HL-60 (cell line): ENCODE results near the gene UST.

ENCODE experiments used
- DNase-seq, 2 experiments: peaks; one replicate each; pipeline ENCODE4 v3.0.0-alpha.2; 2010 to 2020; ENCODE audit warnings: low read depth in 1 of 2, low spot score in 1 of 2
- H3K27ac ChIP-seq: fragments of 250-450 bp; sonication (Bioruptor Pico); replicated peaks from 2 replicates; pipeline ENCODE4 v1.5.1; 2020; ENCODE audit warnings: mild to moderate bottlenecking, moderate library complexity
- H3K27me3 ChIP-seq: fragments of 250-450 bp; sonication (Bioruptor Pico); 2 replicates; pipeline ENCODE4 v1.5.1; 2021; ENCODE audit warnings: mild to moderate bottlenecking, moderate library complexity; ENCODE audit not compliant: insufficient read depth, poor library complexity, severe bottlenecking
- H3K4me3 ChIP-seq: replicated peaks from 2 replicates; pipeline ENCODE4 v1.5.1; 2011; ENCODE audit warnings: mild to moderate bottlenecking, control low read depth, low read length; ENCODE audit not compliant: insufficient read depth
- GABPA ChIP-seq: IDR thresholded peaks from 2 replicates; pipeline ENCODE4 v1.6.1; 2012; ENCODE audit warnings: low read depth
- POLR2AphosphoS5 ChIP-seq: IDR thresholded peaks from 2 replicates; pipeline ENCODE4 v1.6.1; 2012; ENCODE audit warnings: low read depth
- REST ChIP-seq: IDR thresholded peaks from 2 replicates; pipeline ENCODE4 v1.6.1; 2012; ENCODE audit warnings: low read depth; ENCODE audit not compliant: insufficient replicate concordance
- SPI1 ChIP-seq: IDR thresholded peaks from 2 replicates; pipeline ENCODE4 v1.6.1; 2012; ENCODE audit warnings: low read depth, mild to moderate bottlenecking, borderline replicate concordance
- TF ChIP-seq, protein P1 (sequence below): IDR thresholded peaks from one replicate; pipeline ENCODE4 v1.5.1; 2011; ENCODE audit warnings: low read length, control low read depth, inconsistent platforms; ENCODE audit not compliant: insufficient read depth

Gene UST

GRCh38 chr6:148892247-148892646, 145.4 kb downstream of the UST start:
- no peak for TF ChIP-seq SPI1
- Histone ChIP-seq H3K4me3 (no peak overlapping the region), H3K27ac (no peak overlapping the region), H3K27me3 (no peaks in the 10 kb centered on the region)
- DNase-seq = peak in 1 of 2 experiments; percentile 2

GRCh38 chr6:148893073-148893472, 146.2 kb downstream of the UST start:
- H3K27ac ChIP-seq = no peak overlapping the region
- no peak overlapping the region for H3K4me3 ChIP-seq
- H3K27me3 ChIP-seq = no peaks in the 10 kb centered on the region
- TF ChIP-seq GABPA = no peak
- no peak for TF ChIP-seq REST
- no peak for TF ChIP-seq POLR2AphosphoS5
- no peak for TF ChIP-seq SPI1
- DNase-seq = no peak

DNA sequence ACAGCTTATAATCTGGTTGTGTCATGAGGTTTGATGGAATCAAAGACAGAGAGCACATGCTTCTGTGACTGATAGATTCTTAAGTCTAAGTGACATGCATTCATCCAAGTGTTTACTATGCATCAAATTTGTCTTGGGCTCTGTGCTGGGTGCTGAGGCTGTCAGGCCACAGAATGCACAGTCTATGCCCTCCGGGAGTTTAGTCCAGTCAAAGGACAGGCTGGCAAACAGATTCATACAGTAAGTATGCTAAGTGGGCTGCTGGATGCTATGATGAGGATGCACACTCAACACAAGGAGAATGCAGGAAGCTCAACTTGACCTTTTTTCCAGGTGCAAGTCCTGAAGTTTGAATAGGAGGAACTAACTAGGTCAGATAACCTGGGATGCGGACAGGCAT, 146.7 kb downstream of the UST start:
- Histone ChIP-seq H3K27me3 (peaks cover under 1% of the 10 kb centered on the region), H3K27ac (no peak overlapping the region), H3K4me3 (no peak overlapping the region)
- TF ChIP-seq REST (no peak), GABPA (no peak), SPI1 (no peak), POLR2AphosphoS5 (no peak)
- no peak for DNase-seq

DNA sequence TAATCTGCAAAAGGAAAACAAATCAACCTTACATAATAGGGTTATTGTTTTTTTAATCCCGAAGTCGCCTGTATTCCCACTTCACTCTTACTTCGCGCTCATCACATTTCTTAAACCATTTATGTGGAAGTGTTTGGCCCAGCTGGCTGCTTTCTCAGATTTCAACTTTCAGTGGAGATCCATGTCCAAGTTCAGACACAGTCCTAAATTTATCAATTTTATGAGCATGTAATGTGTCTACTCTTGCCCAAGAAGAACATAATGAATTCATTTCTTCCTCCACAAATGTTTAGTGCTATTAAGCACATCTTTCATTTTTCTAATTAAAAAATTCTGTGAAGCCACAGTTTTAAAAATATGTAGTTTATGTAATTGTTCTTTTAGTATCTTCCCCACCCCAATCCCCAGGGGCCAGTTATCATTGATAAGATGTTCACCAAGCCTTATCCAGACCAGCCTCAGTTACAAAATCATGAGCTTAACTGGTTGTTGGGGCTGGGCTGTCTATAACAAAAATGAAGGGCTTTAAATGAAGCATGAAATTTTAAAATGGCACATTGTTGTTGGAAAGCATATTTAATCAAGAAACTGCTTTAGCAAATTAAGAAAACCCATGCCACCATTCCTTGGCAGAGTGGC, 151.7 kb downstream of the UST start:
- Histone ChIP-seq H3K4me3 (no peak overlapping the region), H3K27ac (no peak overlapping the region), H3K27me3 (peaks cover 3% of the 10 kb centered on the region)
- DNase-seq = no peak
- TF ChIP-seq SPI1 = no peak
- TF ChIP-seq, protein P1, sequence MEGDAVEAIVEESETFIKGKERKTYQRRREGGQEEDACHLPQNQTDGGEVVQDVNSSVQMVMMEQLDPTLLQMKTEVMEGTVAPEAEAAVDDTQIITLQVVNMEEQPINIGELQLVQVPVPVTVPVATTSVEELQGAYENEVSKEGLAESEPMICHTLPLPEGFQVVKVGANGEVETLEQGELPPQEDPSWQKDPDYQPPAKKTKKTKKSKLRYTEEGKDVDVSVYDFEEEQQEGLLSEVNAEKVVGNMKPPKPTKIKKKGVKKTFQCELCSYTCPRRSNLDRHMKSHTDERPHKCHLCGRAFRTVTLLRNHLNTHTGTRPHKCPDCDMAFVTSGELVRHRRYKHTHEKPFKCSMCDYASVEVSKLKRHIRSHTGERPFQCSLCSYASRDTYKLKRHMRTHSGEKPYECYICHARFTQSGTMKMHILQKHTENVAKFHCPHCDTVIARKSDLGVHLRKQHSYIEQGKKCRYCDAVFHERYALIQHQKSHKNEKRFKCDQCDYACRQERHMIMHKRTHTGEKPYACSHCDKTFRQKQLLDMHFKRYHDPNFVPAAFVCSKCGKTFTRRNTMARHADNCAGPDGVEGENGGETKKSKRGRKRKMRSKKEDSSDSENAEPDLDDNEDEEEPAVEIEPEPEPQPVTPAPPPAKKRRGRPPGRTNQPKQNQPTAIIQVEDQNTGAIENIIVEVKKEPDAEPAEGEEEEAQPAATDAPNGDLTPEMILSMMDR = no peak
- TF ChIP-seq REST = no peak
- TF ChIP-seq POLR2AphosphoS5 = no peak
- TF ChIP-seq GABPA = no peak
